ENCODE results near the gene ZNF765. TPM values are rescaled to one million over a fixed set of nuclear protein-coding genes. Genes with fewer than 3 reads are reported as not detected.
A peak's percentile ranks its signal among the peaks of the same experiment; 100 is the strongest.
"Not testable (repeated sequence)": the region's sequence is repeated elsewhere in the genome, so short reads cannot be mapped to it uniquely, and the experiment has no call there.

The ZNF765 gene
- total RNA-seq = 1 to 10 TPM; 7.5 to 9.6 TPM

- intact Hi-C loops (cut with DNase I) = no loop called here
- H3K27me3 ChIP-seq = no peaks in the 10 kb centered on the region
- WGBS, 2 donors = 0 to 1% methylated on average over 43 to 58 of the region's 58 CpGs
- peak; percentile 95 to 96 (median 96) for DNase-seq
- H3K4me1 ChIP-seq = peaks cover 18% of the 10 kb centered on the region
- TF ChIP-seq POLR2A (IDR thresholded peaks at IDR 0.05) (peak; percentile 43 to 86 (median 81)), CTCF (IDR thresholded peaks at IDR 0.05) (peak; percentile 36 to 66 (median 53))
- peaks cover 0 to 3% of the 10 kb centered on the region in 2 donors for H3K36me3 ChIP-seq (replicated peaks in 1 of 2; ENCODE audit: insufficient read depth in 1 of 2, low read depth in 2 of 2)
- no peaks in the 10 kb centered on the region for H3K9me3 ChIP-seq
- H3K4me3 ChIP-seq = peak within 1 kb of the TSS; percentile 87 to 95
- peak; percentile 99 for ATAC-seq
- H3K27ac ChIP-seq = peak within 1 kb of the TSS; percentile 68 to 92 (median 79)
These were observed at the start of gene ZNF765 for GRCh38 chr19:53394974-53395839. Gene ZNF765, plus strand, starts transcription at chr19:53395149. Its CDS starts 2,867 bp downstream, at chr19:53398016.

- intact Hi-C loops (cut with DNase I) = no loop called here
- Histone ChIP-seq H3K4me3 (no peak overlapping the region), H3K27me3 (no peaks in the 10 kb centered on the region), H3K4me1 (no peaks in the 10 kb centered on the region), H3K36me3 (replicated peaks in 1 of 2; ENCODE audit: insufficient read depth in 1 of 2, low read depth in 2 of 2) (peaks cover 9% of the 10 kb centered on the region in 2 donors), H3K9me3 (peaks cover 0 to 78% (median 5%) of the 10 kb centered on the region in 3 donors), H3K27ac (no peak overlapping the region)
- TF ChIP-seq CTCF (IDR thresholded peaks at IDR 0.05) (no peak), POLR2A (IDR thresholded peaks at IDR 0.05) (no peak)
- WGBS, 2 donors = 94 to 97% methylated on average over 1 of the region's 1 CpG
- ATAC-seq (no peak), DNase-seq (no peak)
These were observed 39.2 kb upstream of the ZNF765 start for GRCh38 chr19:53355739-53356138.

- Histone ChIP-seq H3K4me3 (no peak overlapping the region), H3K27me3 (no peaks in the 10 kb centered on the region), H3K36me3 (replicated peaks in 1 of 2; ENCODE audit: insufficient read depth in 1 of 2, low read depth in 2 of 2) (no peaks in the 10 kb centered on the region), H3K27ac (no peak overlapping the region), H3K9me3 (peaks cover 0 to 56% (median 5%) of the 10 kb centered on the region in 3 donors), H3K4me1 (no peaks in the 10 kb centered on the region)
- intact Hi-C loops (cut with DNase I) = no loop called here
- no peak for ATAC-seq
- no peak for TF ChIP-seq POLR2A (IDR thresholded peaks at IDR 0.05)
- no peak for TF ChIP-seq CTCF (IDR thresholded peaks at IDR 0.05)
- WGBS, 2 donors = 54 to 71% methylated on average over 35 of the region's 35 CpGs
- DNase-seq = no peak
These were observed 36.9 kb upstream of the ZNF765 start for GRCh38 chr19:53357821-53358581.

GRCh38 chr19:53360056-53360455 is 34.9 kb upstream of the ZNF765 start:
- H3K4me3 ChIP-seq; H3K27me3 ChIP-seq; DNase-seq; H3K36me3 ChIP-seq (replicated peaks in 1 of 2; ENCODE audit: insufficient read depth in 1 of 2, low read depth in 2 of 2); ATAC-seq; intact Hi-C loops (cut with DNase I); H3K27ac ChIP-seq; H3K4me1 ChIP-seq: not testable (repeated sequence)
- WGBS, 2 donors = 83 to 91% methylated on average over 10 of the region's 10 CpGs
- peaks cover 0 to 35% (median 5%) of the 10 kb centered on the region in 3 donors for H3K9me3 ChIP-seq

All from body of pancreas (tissue), 4 donors.